IgD-negative memory B cell (primary cell): ENCODE results near the gene KRTAP4-12. TPM values are rescaled to one million over a fixed set of nuclear protein-coding genes. Genes with fewer than 3 reads are reported as not detected.
"Not testable (repeated sequence)": the region's sequence is repeated elsewhere in the genome, so short reads cannot be mapped to it uniquely, and the experiment has no call there.

Experiments used
- H3K27ac Mint-ChIP-seq, 3 donors: one replicate each; pipeline ENCODE4 v1.8.0; 2020 to 2022; ENCODE audit warnings: mild to moderate bottlenecking in 3 of 3, mixed read lengths in 3 of 3, moderate library complexity in 1 of 3
- H3K27me3 Mint-ChIP-seq: one replicate; pipeline ENCODE4 v1.8.0; 2021; ENCODE audit warnings: mixed read lengths
- H3K36me3 Mint-ChIP-seq: one replicate; pipeline ENCODE4 v1.8.0; 2020; ENCODE audit warnings: mild to moderate bottlenecking, mixed read lengths
- H3K4me1 Mint-ChIP-seq, 3 donors: one replicate each; pipeline ENCODE4 v1.8.0; 2020 to 2022; ENCODE audit warnings: mixed read lengths in 3 of 3, mild to moderate bottlenecking in 1 of 3
- H3K4me3 Mint-ChIP-seq, 4 donors: one replicate each; pipeline ENCODE4 v1.8.0; 2020 to 2022; ENCODE audit warnings: mild to moderate bottlenecking in 4 of 4, mixed read lengths in 4 of 4, moderate library complexity in 3 of 4
- H3K9me3 Mint-ChIP-seq, 3 donors: one replicate each; pipeline ENCODE4 v1.8.0; 2020 to 2021; ENCODE audit warnings: mixed read lengths in 3 of 3, mild to moderate bottlenecking in 1 of 3
- polyA plus RNA-seq: library from polyadenylated mRNA; unstranded; fragments of 300-500 nt; fragmentation: Illumina TruSeq; gene quantifications from one replicate; pipeline ENCODE4 v1.2.3, GENCODE V29; 2021

Gene KRTAP4-12
- polyA plus RNA-seq, 1 donor from 2014 or later, result not detected

- H3K9me3 Mint-ChIP-seq, result peaks cover 11 to 32% (median 11%) of the 10 kb centered on the region in 3 donors
- H3K36me3 Mint-ChIP-seq, result no peaks in the 10 kb centered on the region
- peaks cover 3% of the 10 kb centered on the region for H3K27me3 Mint-ChIP-seq
- no peak overlapping the region for H3K27ac Mint-ChIP-seq
- H3K4me1 Mint-ChIP-seq, result peaks cover 1 to 7% (median 4%) of the 10 kb centered on the region in 3 donors
- H3K4me3 Mint-ChIP-seq, result no peak overlapping the region
These were observed 17.4 kb upstream of the KRTAP4-12 start for GRCh38 chr17:41141361-41141760.

- Mint-ChIP-seq H3K4me3 (peak within 1 kb of the TSS in 1 of 4 donors; percentile 1), H3K9me3 (peaks cover 11 to 32% (median 11%) of the 10 kb centered on the region in 3 donors), H3K36me3 (no peaks in the 10 kb centered on the region), H3K27ac (no peak within 1 kb of the TSS), H3K4me1 (peaks cover 1 to 7% (median 4%) of the 10 kb centered on the region in 3 donors), H3K27me3 (peaks cover 3% of the 10 kb centered on the region)
These were observed 16.6 kb upstream of the KRTAP4-12 start, which contains the start of gene KRTAP4-6 for GRCh38 chr17:41140360-41141131. TSS of gene KRTAP4-6 (minus strand) at chr17:41140544. CDS start at chr17:41140487, 57 bp downstream.

GRCh38 chr17:41139865-41140264, 15.9 kb upstream of the KRTAP4-12 start:
- H3K27ac Mint-ChIP-seq, H3K36me3 Mint-ChIP-seq, H3K4me1 Mint-ChIP-seq, H3K27me3 Mint-ChIP-seq: not testable (repeated sequence)
- peak overlapping the region in 1 of 4 donors; percentile 1 for H3K4me3 Mint-ChIP-seq
- H3K9me3 Mint-ChIP-seq, result peaks cover 11 to 32% (median 11%) of the 10 kb centered on the region in 3 donors

- Mint-ChIP-seq H3K4me3 (no peak overlapping the region), H3K9me3 (peaks cover 5 to 8% (median 5%) of the 10 kb centered on the region in 3 donors), H3K36me3 (no peaks in the 10 kb centered on the region), H3K27ac (peak overlapping the region in 1 of 3 donors; percentile 57), H3K4me1 (peaks cover 0 to 26% (median 22%) of the 10 kb centered on the region in 3 donors), H3K27me3 (no peaks in the 10 kb centered on the region)
These were observed 10.1 kb upstream of the KRTAP4-12 start for GRCh38 chr17:41133880-41134735.

GRCh38 chr17:41131979-41132378, 8.0 kb upstream of the KRTAP4-12 start:
- Mint-ChIP-seq H3K27me3 (no peaks in the 10 kb centered on the region), H3K27ac (no peak overlapping the region), H3K9me3 (peaks cover 1 to 9% (median 3%) of the 10 kb centered on the region in 3 donors), H3K4me3 (no peak overlapping the region), H3K36me3 (no peaks in the 10 kb centered on the region), H3K4me1 (peaks cover 0 to 29% (median 28%) of the 10 kb centered on the region in 3 donors)

GRCh38 chr17:41127371-41127770, 3.4 kb upstream of the KRTAP4-12 start:
- Mint-ChIP-seq H3K27ac (no peak overlapping the region), H3K4me1 (peaks cover 0 to 39% (median 38%) of the 10 kb centered on the region in 3 donors), H3K9me3 (peaks cover 0 to 7% (median 4%) of the 10 kb centered on the region in 3 donors), H3K27me3 (peaks cover 5% of the 10 kb centered on the region), H3K4me3 (no peak overlapping the region), H3K36me3 (no peaks in the 10 kb centered on the region)

- Mint-ChIP-seq H3K9me3 (peaks cover 0 to 7% (median 6%) of the 10 kb centered on the region in 3 donors), H3K27me3 (peaks cover 5% of the 10 kb centered on the region), H3K4me3 (no peak overlapping the region), H3K4me1 (peaks cover 0 to 33% (median 31%) of the 10 kb centered on the region in 3 donors), H3K36me3 (no peaks in the 10 kb centered on the region), H3K27ac (peak overlapping the region in 1 of 3 donors; percentile 25)
These were observed 2.4 kb upstream of the KRTAP4-12 start for GRCh38 chr17:41126412-41126811.

GRCh38 chr17:41125064-41125463, 1.1 kb upstream of the KRTAP4-12 start:
- peaks cover 3 to 7% (median 6%) of the 10 kb centered on the region in 3 donors for H3K9me3 Mint-ChIP-seq
- H3K4me1 Mint-ChIP-seq, result peaks cover 1 to 34% (median 32%) of the 10 kb centered on the region in 3 donors
- peaks cover 5% of the 10 kb centered on the region for H3K27me3 Mint-ChIP-seq
- H3K36me3 Mint-ChIP-seq, result no peaks in the 10 kb centered on the region
- H3K4me3 Mint-ChIP-seq, result no peak overlapping the region
- H3K27ac Mint-ChIP-seq, result no peak overlapping the region

GRCh38 chr17:41123292-41123990, 541 bp downstream of the KRTAP4-12 start:
- peaks cover 2 to 34% (median 30%) of the 10 kb centered on the region in 3 donors for H3K4me1 Mint-ChIP-seq
- not testable (repeated sequence) for H3K36me3 Mint-ChIP-seq, H3K9me3 Mint-ChIP-seq, H3K27me3 Mint-ChIP-seq
- H3K27ac Mint-ChIP-seq, result peak overlapping the region in 2 of 3 donors; percentile 10 to 27
- H3K4me3 Mint-ChIP-seq, result peak overlapping the region in 2 of 4 donors; percentile 1 to 72

- Mint-ChIP-seq H3K9me3 (peaks cover 0 to 5% (median 5%) of the 10 kb centered on the region in 3 donors), H3K27ac (no peak overlapping the region), H3K27me3 (peaks cover 10% of the 10 kb centered on the region), H3K36me3 (no peaks in the 10 kb centered on the region), H3K4me3 (no peak overlapping the region), H3K4me1 (peaks cover 2 to 40% (median 31%) of the 10 kb centered on the region in 3 donors)
These were observed 2.2 kb downstream of the KRTAP4-12 start for GRCh38 chr17:41121742-41122141.

GRCh38 chr17:41119696-41120690, 4.0 kb downstream of the KRTAP4-12 start:
- H3K27me3 Mint-ChIP-seq, result peaks cover 14% of the 10 kb centered on the region
- peak overlapping the region in 3 of 4 donors; percentile 30 to 63 (median 59) for H3K4me3 Mint-ChIP-seq
- peaks cover 2 to 53% (median 45%) of the 10 kb centered on the region in 3 donors for H3K4me1 Mint-ChIP-seq
- peak overlapping the region; percentile 89 to 92 (median 89) for H3K27ac Mint-ChIP-seq
- H3K36me3 Mint-ChIP-seq, H3K9me3 Mint-ChIP-seq: not testable (repeated sequence)

GRCh38 chr17:41118721-41119120, 5.3 kb downstream of the KRTAP4-12 start:
- Mint-ChIP-seq H3K4me1 (peaks cover 2 to 48% (median 41%) of the 10 kb centered on the region in 3 donors), H3K36me3 (no peaks in the 10 kb centered on the region), H3K9me3 (peaks cover 0 to 7% (median 2%) of the 10 kb centered on the region in 3 donors), H3K27ac (peak overlapping the region in 1 of 3 donors; percentile 49), H3K27me3 (peaks cover 14% of the 10 kb centered on the region), H3K4me3 (peak overlapping the region in 2 of 4 donors; percentile 25 to 36)

GRCh38 chr17:41117846-41118386, 6.1 kb downstream of the KRTAP4-12 start, which contains the start of gene KRTAP4-11:
TSS of gene KRTAP4-11 (minus strand) at chr17:41118373. CDS start at chr17:41118315, 58 bp downstream.
- not testable (repeated sequence) for H3K9me3 Mint-ChIP-seq, H3K36me3 Mint-ChIP-seq, H3K27me3 Mint-ChIP-seq
- H3K4me1 Mint-ChIP-seq, result peaks cover 2 to 43% (median 35%) of the 10 kb centered on the region in 3 donors
- peak within 1 kb of the TSS; percentile 15 to 63 (median 49) for H3K27ac Mint-ChIP-seq
- H3K4me3 Mint-ChIP-seq, result peak within 1 kb of the TSS in 2 of 4 donors; percentile 25 to 85
